PC-9 (cell line): Measurements from ENCODE around the gene PAK1IP1. TPM values are rescaled to one million over a fixed set of nuclear protein-coding genes. Genes with fewer than 3 reads are reported as not detected.

ENCODE experiments used
- BruUV-seq: library from RNA; stranded (reverse); fragments of 400-500 nt; replicated peaks from 2 replicates; lab custom pipeline; 2021; lab: Mats Ljungman, UMichigan
- CTCF ChIA-PET: fragments of 300-600 bp; sonication (Branson Sonifier 250); formaldehyde crosslinking; loops from one replicate; lab custom pipeline; 2022; ENCODE audit warnings: antibody characterized with exemption; lab: Charles Lee
- POLR2A ChIA-PET: fragments of 300-600 bp; sonication (Branson Sonifier 250); formaldehyde crosslinking; loops from one replicate; lab custom pipeline; 2022; ENCODE audit warnings: antibody characterized with exemption; ENCODE audit not compliant: unreplicated experiment; lab: Charles Lee
- DNase-seq, 2 experiments: peaks; one replicate each; pipeline versions ENCODE4 v3.0.0 to v3.0.0-alpha.2; 2015 to 2022; ENCODE audit warnings: mixed read lengths in 1 of 2
- H2AFZ ChIP-seq: fragments of 200-600 bp; sonication (generic); 2 replicates; pipeline ENCODE4 v1.8.1; 2017; ENCODE audit warnings: antibody characterized with exemption
- H3F3A ChIP-seq: fragments of 200-600 bp; sonication (generic); 2 replicates; pipeline ENCODE4 v1.8.1; 2017; ENCODE audit warnings: antibody characterized with exemption, mild to moderate bottlenecking, low read depth; ENCODE audit not compliant: insufficient read depth
- H3K27ac ChIP-seq: fragments of 200-600 bp; sonication (generic); 2 replicates; pipeline ENCODE4 v1.6.1; 2016; ENCODE audit warnings: mixed run types
- H3K27me3 ChIP-seq: fragments of 200-600 bp; sonication (generic); 2 replicates; pipeline ENCODE4 v1.6.1; 2016; ENCODE audit warnings: low read depth, mixed run types; ENCODE audit not compliant: insufficient read depth
- H3K36me3 ChIP-seq: fragments of 200-600 bp; sonication (generic); 2 replicates; pipeline ENCODE4 v1.6.1; 2016; ENCODE audit warnings: low read depth, mixed run types
- H3K4me1 ChIP-seq: fragments of 200-600 bp; sonication (generic); replicated peaks from 2 replicates; pipeline ENCODE4 v1.6.1; 2016; ENCODE audit warnings: mixed run types; ENCODE audit not compliant: insufficient read depth
- H3K4me2 ChIP-seq: fragments of 200-600 bp; sonication (generic); 2 replicates; pipeline ENCODE4 v1.6.1; 2017; ENCODE audit warnings: mixed run types
- H3K4me3 ChIP-seq: fragments of 200-600 bp; sonication (generic); 2 replicates; pipeline ENCODE4 v1.6.1; 2016; ENCODE audit warnings: mixed run types
- H3K79me2 ChIP-seq: fragments of 200-600 bp; sonication (generic); 2 replicates; pipeline ENCODE4 v1.6.1; 2017; ENCODE audit warnings: low read depth, mixed run types
- H3K9me2 ChIP-seq: fragments of 200-600 bp; sonication (generic); 2 replicates; pipeline ENCODE4 v1.8.1; 2017; ENCODE audit warnings: mild to moderate bottlenecking; ENCODE audit not compliant: insufficient read depth
- H3K9me3 ChIP-seq: fragments of 200-600 bp; sonication (generic); 2 replicates; pipeline ENCODE4 v1.8.1; 2016; ENCODE audit warnings: low read depth; ENCODE audit not compliant: insufficient read depth
- H4K20me1 ChIP-seq: fragments of 200-600 bp; sonication (generic); 2 replicates; pipeline ENCODE4 v1.8.1; 2017; ENCODE audit not compliant: insufficient read depth
- EZH2 ChIP-seq: fragments of 200-600 bp; sonication (generic); IDR thresholded peaks from 2 replicates; pipeline ENCODE4 v1.8.0; 2017; ENCODE audit warnings: antibody characterized with exemption, low read depth
- intact Hi-C: fragments of 100-400 bp; cut with micrococcal nuclease; formaldehyde crosslinking; loops from one replicate; pipeline ENCODE4 v1.10.0; 2022; ENCODE audit not compliant: unreplicated experiment
- total RNA-seq: library from RNA; stranded (reverse); gene quantifications from 2 replicates; pipeline ENCODE4 v1.2.3, GENCODE V29; 2021
- TF ChIP-seq, protein P1 (sequence below): fragments of 200-600 bp; sonication (generic); conservative IDR thresholded peaks from 2 replicates; pipeline ENCODE4 v1.6.1; 2017; ENCODE audit warnings: mixed run types, antibody characterized with exemption, mild to moderate bottlenecking, moderate library complexity

PAK1IP1 gene
- total RNA-seq, 1 experiment from 2014 or later = 15.2 TPM

DNA sequence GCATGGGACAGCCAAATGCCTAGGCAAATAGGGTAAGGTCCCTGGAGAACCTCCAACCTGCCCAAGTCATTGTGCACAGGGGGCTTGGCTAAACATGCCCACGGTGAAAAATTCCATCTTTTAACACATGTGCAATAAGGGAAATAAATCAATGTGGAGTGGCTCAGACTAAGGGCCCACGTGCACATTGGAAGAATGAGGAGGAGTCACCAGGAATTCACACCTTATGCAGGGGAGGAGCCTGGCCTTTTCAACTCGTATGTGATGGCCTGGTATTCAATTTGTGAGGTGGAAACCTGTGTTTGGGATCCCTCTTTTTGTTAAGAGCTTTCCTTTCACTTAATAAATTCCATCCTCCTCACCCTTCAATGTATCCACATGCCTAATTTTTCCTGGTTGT lies 13.0 kb upstream of the PAK1IP1 start:
- intact Hi-C loops = no loop called here
- Histone ChIP-seq H3K79me2 (no peaks in the 10 kb centered on the region), H3K36me3 (no peaks in the 10 kb centered on the region), H3K4me1 (no peaks in the 10 kb centered on the region), H3K4me3 (no peak overlapping the region), H3K9me2 (no peaks in the 10 kb centered on the region), H3K9me3 (no peaks in the 10 kb centered on the region), H3F3A (no peaks in the 10 kb centered on the region), H3K27me3 (no peaks in the 10 kb centered on the region), H4K20me1 (no peaks in the 10 kb centered on the region), H2AFZ (no peak overlapping the region), H3K4me2 (no peak overlapping the region), H3K27ac (no peak overlapping the region)
- TF ChIP-seq, protein P1, sequence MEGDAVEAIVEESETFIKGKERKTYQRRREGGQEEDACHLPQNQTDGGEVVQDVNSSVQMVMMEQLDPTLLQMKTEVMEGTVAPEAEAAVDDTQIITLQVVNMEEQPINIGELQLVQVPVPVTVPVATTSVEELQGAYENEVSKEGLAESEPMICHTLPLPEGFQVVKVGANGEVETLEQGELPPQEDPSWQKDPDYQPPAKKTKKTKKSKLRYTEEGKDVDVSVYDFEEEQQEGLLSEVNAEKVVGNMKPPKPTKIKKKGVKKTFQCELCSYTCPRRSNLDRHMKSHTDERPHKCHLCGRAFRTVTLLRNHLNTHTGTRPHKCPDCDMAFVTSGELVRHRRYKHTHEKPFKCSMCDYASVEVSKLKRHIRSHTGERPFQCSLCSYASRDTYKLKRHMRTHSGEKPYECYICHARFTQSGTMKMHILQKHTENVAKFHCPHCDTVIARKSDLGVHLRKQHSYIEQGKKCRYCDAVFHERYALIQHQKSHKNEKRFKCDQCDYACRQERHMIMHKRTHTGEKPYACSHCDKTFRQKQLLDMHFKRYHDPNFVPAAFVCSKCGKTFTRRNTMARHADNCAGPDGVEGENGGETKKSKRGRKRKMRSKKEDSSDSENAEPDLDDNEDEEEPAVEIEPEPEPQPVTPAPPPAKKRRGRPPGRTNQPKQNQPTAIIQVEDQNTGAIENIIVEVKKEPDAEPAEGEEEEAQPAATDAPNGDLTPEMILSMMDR = no peak
- no peak for TF ChIP-seq EZH2
- BruUV-seq = no TSS peak
- ChIA-PET CTCF (no interaction called here), POLR2A (interaction anchor here (0.6 kb wide), 1 partner anchor 13 kb away, joined by 5 read pairs; the partner anchor contains the start of genes C6orf52 and PAK1IP1)
- no peak for DNase-seq

DNA sequence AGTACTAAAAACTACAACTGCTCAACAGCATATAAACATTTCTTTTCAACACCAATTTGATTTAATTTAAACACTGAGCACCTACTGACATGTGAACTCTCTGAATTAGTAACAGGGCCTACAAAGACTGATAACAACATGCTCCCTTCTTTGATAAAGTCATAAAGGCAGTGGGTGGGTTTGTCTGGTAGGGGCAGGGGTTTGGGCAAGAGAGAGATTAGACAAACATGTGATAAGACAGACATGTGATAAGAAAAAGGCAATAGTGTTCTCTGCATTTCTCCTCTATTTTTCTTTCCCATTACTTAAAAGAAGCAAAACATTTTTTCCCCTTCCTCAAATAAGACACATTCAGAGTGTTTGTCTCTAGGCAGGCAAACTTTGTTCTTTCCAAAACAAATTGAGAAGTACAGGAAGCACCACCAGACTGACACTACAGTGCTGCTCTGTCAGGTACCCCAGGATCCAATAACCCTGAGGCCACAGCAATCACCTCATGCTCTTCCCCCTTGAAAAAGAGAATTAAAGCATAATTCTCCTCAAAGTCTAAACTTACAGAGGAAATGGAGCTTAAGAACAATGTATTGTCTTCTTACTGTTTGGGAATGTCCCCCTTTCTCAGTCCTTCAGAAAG lies 12.3 kb upstream of the PAK1IP1 start:
- Histone ChIP-seq H3K9me2 (no peaks in the 10 kb centered on the region), H3K9me3 (no peaks in the 10 kb centered on the region), H3K27me3 (no peaks in the 10 kb centered on the region), H2AFZ (no peak overlapping the region), H3K4me1 (no peaks in the 10 kb centered on the region), H3K36me3 (no peaks in the 10 kb centered on the region), H3K4me3 (no peak overlapping the region), H4K20me1 (no peaks in the 10 kb centered on the region), H3K79me2 (no peaks in the 10 kb centered on the region), H3K4me2 (no peak overlapping the region), H3K27ac (no peak overlapping the region), H3F3A (no peaks in the 10 kb centered on the region)
- TF ChIP-seq, protein P1 = no peak
- no peak for TF ChIP-seq EZH2
- intact Hi-C loops = no loop called here
- CTCF ChIA-PET = no interaction called here
- DNase-seq = no peak
- POLR2A ChIA-PET = no interaction called here
- BruUV-seq = no TSS peak

DNA sequence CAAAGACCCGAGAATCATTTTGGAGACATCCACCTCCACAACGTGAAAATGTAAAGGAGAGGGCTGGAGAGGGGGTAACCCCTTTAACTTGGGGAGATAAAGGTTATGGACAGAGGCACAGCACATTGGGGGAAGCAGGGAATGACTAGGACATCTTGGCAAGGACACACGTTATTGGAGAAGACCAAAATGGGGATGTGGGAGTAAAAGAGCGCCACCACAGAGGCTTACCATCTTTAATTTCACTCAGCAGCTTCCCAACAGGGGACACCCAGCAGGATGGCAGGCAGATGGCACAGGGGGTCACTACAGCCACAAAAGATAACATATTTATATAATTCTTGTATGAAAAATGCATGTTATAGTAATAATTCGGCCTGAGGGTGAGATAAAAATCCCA lies 10.2 kb upstream of the PAK1IP1 start:
- no TSS peak for BruUV-seq
- intact Hi-C loops = no loop called here
- Histone ChIP-seq H3K9me2 (no peaks in the 10 kb centered on the region), H3K4me1 (no peaks in the 10 kb centered on the region), H3K36me3 (no peaks in the 10 kb centered on the region), H3K9me3 (no peaks in the 10 kb centered on the region), H2AFZ (no peak overlapping the region), H3K4me3 (no peak overlapping the region), H3F3A (no peaks in the 10 kb centered on the region), H3K79me2 (no peaks in the 10 kb centered on the region), H3K27ac (no peak overlapping the region), H3K27me3 (no peaks in the 10 kb centered on the region), H4K20me1 (no peaks in the 10 kb centered on the region), H3K4me2 (no peak overlapping the region)
- ChIA-PET POLR2A (no interaction called here), CTCF (no interaction called here)
- DNase-seq = no peak
- TF ChIP-seq EZH2 = no peak
- TF ChIP-seq, protein P1 = no peak
